Tibial artery (tissue), 4 donors: ENCODE measurements around the gene TMCO4.
A peak's percentile ranks its signal among the peaks of the same experiment; 100 is the strongest.

ENCODE experiments used
- DNase-seq, 2 donors: peaks; one replicate each; pipeline ENCODE4 v3.0.0-alpha.2; 2019
- H3K27ac ChIP-seq, 2 donors: fragments of 200-600 bp; sonication (generic) in 1 of 2; 1 replicate in 1 of 2; 2 replicates in 1 of 2; pipeline ENCODE4 v1.5.1; 2018 to 2019; ENCODE audit warnings: mild to moderate bottlenecking in 1 of 2
- H3K27me3 ChIP-seq, 2 donors: fragments of 200-600 bp; sonication (generic) in 1 of 2; one replicate each; pipeline versions ENCODE4 v1.5.1 to v1.6.0; 2016 to 2019
- H3K36me3 ChIP-seq, 3 donors: fragments of 200-600 bp; sonication (generic) in 2 of 3; one replicate each; pipeline ENCODE4 v1.5.1; 2016 to 2019; ENCODE audit warnings: mild to moderate bottlenecking in 2 of 3
- H3K4me1 ChIP-seq, 4 donors: fragments of 200-600 bp; sonication (generic) in 2 of 4; 1 replicate in 3 of 4; 2 replicates in 1 of 4; pipeline ENCODE4 v1.5.1; 2016 to 2019
- H3K4me3 ChIP-seq, 2 donors: fragments of 200-600 bp; sonication (generic) in 1 of 2; 1 replicate in 1 of 2; 2 replicates in 1 of 2; pipeline ENCODE4 v1.5.1; 2018 to 2019; ENCODE audit warnings: mild to moderate bottlenecking in 2 of 2
- H3K9me3 ChIP-seq, 3 donors: fragments of 200-600 bp; sonication (generic) in 1 of 3; one replicate each; pipeline ENCODE4 v1.5.1; 2016 to 2019
- CTCF ChIP-seq, 2 experiments: fragments of 200-600 bp in 1 of 2; fragments of 450-650 bp in 1 of 2; IDR thresholded peaks; one replicate each; pipeline ENCODE4 v1.5.1; 2017 to 2019; ENCODE audit warnings: antibody characterized with exemption in 2 of 2, mild to moderate bottlenecking in 1 of 2, moderate library complexity in 1 of 2
- intact Hi-C: fragments of 100-400 bp; cut with DNase I; formaldehyde crosslinking; loops from one replicate; pipeline ENCODE4 v1.15.0; 2023; ENCODE audit warnings: low total_unique reads

The TMCO4 gene

GRCh38 chr1:19737104-19737825 is 62.5 kb downstream of the TMCO4 start:
- Histone ChIP-seq H3K9me3 (no peaks in the 10 kb centered on the region), H3K27ac (peak overlapping the region; percentile 81 to 85), H3K27me3 (no peaks in the 10 kb centered on the region), H3K4me3 (no peak overlapping the region), H3K36me3 (peaks cover 0 to 20% (median 13%) of the 10 kb centered on the region in 3 donors), H3K4me1 (peaks cover 0 to 56% (median 41%) of the 10 kb centered on the region in 4 donors)
- no peak for TF ChIP-seq CTCF (IDR thresholded peaks at IDR 0.05)
- intact Hi-C loops = loop anchor here (2.0 kb wide), 1 partner anchor 18 kb away; no protein-coding TSS in a partner anchor
- no peak for DNase-seq

- H3K4me3 ChIP-seq = no peak overlapping the region
- intact Hi-C loops = loop anchor here (2.0 kb wide), 1 partner anchor 19 kb away; no protein-coding TSS in a partner anchor
- no peak for TF ChIP-seq CTCF (IDR thresholded peaks at IDR 0.05)
- H3K4me1 ChIP-seq = peaks cover 0 to 56% (median 41%) of the 10 kb centered on the region in 4 donors
- H3K36me3 ChIP-seq = peaks cover 5 to 27% (median 22%) of the 10 kb centered on the region in 3 donors
- no peaks in the 10 kb centered on the region for H3K9me3 ChIP-seq
- H3K27me3 ChIP-seq = no peaks in the 10 kb centered on the region
- DNase-seq = peak; percentile 86 to 94
- peak overlapping the region; percentile 81 to 85 for H3K27ac ChIP-seq
These were observed 64.1 kb downstream of the TMCO4 start for GRCh38 chr1:19735440-19736127.

GRCh38 chr1:19734472-19734999 is 65.2 kb downstream of the TMCO4 start:
- Histone ChIP-seq H3K27me3 (no peaks in the 10 kb centered on the region), H3K4me1 (peaks cover 0 to 56% (median 41%) of the 10 kb centered on the region in 4 donors), H3K4me3 (no peak overlapping the region), H3K27ac (peak overlapping the region; percentile 81 to 85), H3K36me3 (peaks cover 10 to 30% (median 21%) of the 10 kb centered on the region in 3 donors), H3K9me3 (no peaks in the 10 kb centered on the region)
- intact Hi-C loops = no loop called here
- TF ChIP-seq CTCF (IDR thresholded peaks at IDR 0.05) = peak in 1 of 2 experiments; percentile 10
- DNase-seq = peak; percentile 28 to 86

- intact Hi-C loops = no loop called here
- DNase-seq = no peak
- H3K4me1 ChIP-seq = peaks cover 0 to 60% (median 41%) of the 10 kb centered on the region in 4 donors
- no peaks in the 10 kb centered on the region for H3K27me3 ChIP-seq
- no peak for TF ChIP-seq CTCF (IDR thresholded peaks at IDR 0.05)
- H3K36me3 ChIP-seq = peaks cover 10 to 31% (median 20%) of the 10 kb centered on the region in 3 donors
- H3K4me3 ChIP-seq = no peak overlapping the region
- H3K9me3 ChIP-seq = no peaks in the 10 kb centered on the region
- peak overlapping the region; percentile 81 to 85 for H3K27ac ChIP-seq
These were observed 65.7 kb downstream of the TMCO4 start for GRCh38 chr1:19734056-19734455.

GRCh38 chr1:19733615-19734014 is 66.1 kb downstream of the TMCO4 start:
- no peaks in the 10 kb centered on the region for H3K9me3 ChIP-seq
- H3K36me3 ChIP-seq = peaks cover 10 to 36% (median 20%) of the 10 kb centered on the region in 3 donors
- DNase-seq = no peak
- H3K4me3 ChIP-seq = no peak overlapping the region
- H3K27me3 ChIP-seq = no peaks in the 10 kb centered on the region
- TF ChIP-seq CTCF (IDR thresholded peaks at IDR 0.05) = no peak
- peak overlapping the region; percentile 81 to 85 for H3K27ac ChIP-seq
- intact Hi-C loops = no loop called here
- H3K4me1 ChIP-seq = peaks cover 0 to 61% (median 41%) of the 10 kb centered on the region in 4 donors
